Caco-2 (cell line): ENCODE measurements around the gene TAGAP. TPM values are rescaled to one million over a fixed set of nuclear protein-coding genes. Genes with fewer than 3 reads are reported as not detected.

Source experiments
- BruUV-seq: library from RNA; stranded (reverse); fragments of 400-500 nt; replicated peaks from 2 replicates; lab custom pipeline; 2021; lab: Mats Ljungman, UMichigan
- CTCF ChIA-PET: fragments of 300-600 bp; sonication (Branson Sonifier 250); formaldehyde crosslinking; loops from one replicate; lab custom pipeline; 2022; ENCODE audit warnings: antibody characterized with exemption; lab: Charles Lee
- POLR2A ChIA-PET: fragments of 300-600 bp; sonication (Branson Sonifier 250); formaldehyde crosslinking; loops from one replicate; lab custom pipeline; 2022; ENCODE audit warnings: antibody characterized with exemption; lab: Charles Lee
- DNase-seq, 2 experiments: peaks; one replicate each; pipeline versions ENCODE4 v3.0.0 to v3.0.0-alpha.2; 2020 to 2022
- H3K27me3 ChIP-seq: replicated peaks from 2 replicates; pipeline ENCODE4 v1.6.0; 2011; ENCODE audit warnings: low read length; ENCODE audit not compliant: control insufficient read depth, insufficient read depth
- H3K36me3 ChIP-seq: 2 replicates; pipeline ENCODE4 v1.5.1; 2011; ENCODE audit warnings: low read length; ENCODE audit not compliant: control insufficient read depth, insufficient read depth
- H3K4me1 ChIP-seq: fragments of 250-450 bp; sonication (Bioruptor Pico); 2 replicates; pipeline ENCODE4 v1.5.1; 2020; ENCODE audit warnings: mild to moderate bottlenecking
- H3K4me3 ChIP-seq: 2 replicates; pipeline ENCODE4 v1.5.1; 2011; ENCODE audit warnings: low read depth, mild to moderate bottlenecking, control low read depth, low read length
- H3K9me3 ChIP-seq: fragments of 250-450 bp; sonication (Bioruptor Pico); 2 replicates; pipeline ENCODE4 v1.5.1; 2020; ENCODE audit warnings: mild to moderate bottlenecking, moderate library complexity
- H3K27ac Mint-ChIP-seq: one replicate; pipeline ENCODE4 v1.8.0; 2022; ENCODE audit warnings: mixed read lengths; ENCODE audit not compliant: unreplicated experiment
- H3K27me3 Mint-ChIP-seq: one replicate; pipeline ENCODE4 v1.8.0; 2022; ENCODE audit warnings: mixed read lengths; ENCODE audit not compliant: insufficient read depth, unreplicated experiment
- H3K36me3 Mint-ChIP-seq: one replicate; pipeline ENCODE4 v1.8.0; 2022; ENCODE audit warnings: mild to moderate bottlenecking, mixed read lengths; ENCODE audit not compliant: insufficient read depth, unreplicated experiment
- H3K4me1 Mint-ChIP-seq: one replicate; pipeline ENCODE4 v1.8.0; 2022; ENCODE audit warnings: low read depth, mixed read lengths; ENCODE audit not compliant: unreplicated experiment
- H3K4me3 Mint-ChIP-seq: one replicate; pipeline ENCODE4 v1.8.0; 2022; ENCODE audit warnings: mild to moderate bottlenecking, moderate library complexity, mixed read lengths; ENCODE audit not compliant: unreplicated experiment
- H3K9me3 Mint-ChIP-seq: one replicate; pipeline ENCODE4 v1.8.0; 2022; ENCODE audit warnings: mixed read lengths; ENCODE audit not compliant: unreplicated experiment
- CTCF ChIP-seq, 2 experiments: fragments of 200-600 bp in 1 of 2; IDR thresholded peaks; 1 replicate in 1 of 2; 2 replicates in 1 of 2; pipeline versions ENCODE4 v1.5.1 to v1.8.0; 2011 to 2022; ENCODE audit warnings: antibody characterized with exemption in 1 of 2, control low read depth in 1 of 2, inconsistent platforms in 1 of 2, low read depth in 1 of 2, low read length in 1 of 2, mild to moderate bottlenecking in 1 of 2, moderate library complexity in 1 of 2; ENCODE audit not compliant: insufficient read depth in 1 of 2, severe bottlenecking in 1 of 2, unreplicated experiment in 1 of 2
- intact Hi-C: fragments of 100-400 bp; cut with micrococcal nuclease; formaldehyde crosslinking; loops from one replicate; pipeline ENCODE4 v1.10.0; 2022; ENCODE audit not compliant: unreplicated experiment
- total RNA-seq: library from RNA; stranded (reverse); gene quantifications from 2 replicates; pipeline ENCODE4 v1.2.3, GENCODE V29; 2022

Gene TAGAP
- total RNA-seq, 1 experiment from 2014 or later: not detected

- Mint-ChIP-seq H3K4me3 (no peak overlapping the region), H3K36me3 (no peaks in the 10 kb centered on the region), H3K9me3 (no peaks in the 10 kb centered on the region), H3K27ac (no peak overlapping the region), H3K27me3 (peaks cover 36% of the 10 kb centered on the region), H3K4me1 (no peaks in the 10 kb centered on the region)
- H3K36me3 ChIP-seq: no peaks in the 10 kb centered on the region
- DNase-seq: no peak
- POLR2A ChIA-PET: no interaction called here
- no peaks in the 10 kb centered on the region for H3K9me3 ChIP-seq
- H3K4me1 ChIP-seq: no peaks in the 10 kb centered on the region
- no TSS peak for BruUV-seq
- H3K27me3 ChIP-seq: peaks cover 2% of the 10 kb centered on the region
- intact Hi-C loops: no loop called here
- no peak for TF ChIP-seq CTCF (IDR thresholded peaks at IDR 0.05; ENCODE audit: insufficient read depth in 1 of 2, low read depth in 1 of 2, low read length in 1 of 2, severe bottlenecking in 1 of 2, unreplicated experiment in 1 of 2)
- CTCF ChIA-PET: interaction anchor here (1.9 kb wide), 1 partner anchor 10 kb away, joined by 6 read pairs; no protein-coding TSS in a partner anchor
- H3K4me3 ChIP-seq: no peak overlapping the region
Measured at GRCh38 chr6:159064477-159064876, 19.7 kb upstream of the TAGAP start.

GRCh38 chr6:159063549-159063948 is 18.8 kb upstream of the TAGAP start:
- no peaks in the 10 kb centered on the region for H3K9me3 Mint-ChIP-seq
- no peak overlapping the region for H3K4me3 Mint-ChIP-seq
- no peaks in the 10 kb centered on the region for H3K4me1 Mint-ChIP-seq
- peaks cover 2% of the 10 kb centered on the region for H3K27me3 ChIP-seq
- H3K36me3 ChIP-seq: no peaks in the 10 kb centered on the region
- ChIA-PET POLR2A (no interaction called here), CTCF (no interaction called here)
- no peaks in the 10 kb centered on the region for H3K36me3 Mint-ChIP-seq
- peaks cover 33% of the 10 kb centered on the region for H3K27me3 Mint-ChIP-seq
- no peak overlapping the region for H3K4me3 ChIP-seq
- intact Hi-C loops: no loop called here
- no peak for TF ChIP-seq CTCF (IDR thresholded peaks at IDR 0.05; ENCODE audit: insufficient read depth in 1 of 2, low read depth in 1 of 2, low read length in 1 of 2, severe bottlenecking in 1 of 2, unreplicated experiment in 1 of 2)
- BruUV-seq: no TSS peak
- H3K27ac Mint-ChIP-seq: no peak overlapping the region
- no peak for DNase-seq
- H3K9me3 ChIP-seq: no peaks in the 10 kb centered on the region
- no peaks in the 10 kb centered on the region for H3K4me1 ChIP-seq

GRCh38 chr6:159062976-159063375 is 18.2 kb upstream of the TAGAP start:
- Mint-ChIP-seq H3K9me3 (no peaks in the 10 kb centered on the region), H3K36me3 (no peaks in the 10 kb centered on the region), H3K27me3 (peaks cover 27% of the 10 kb centered on the region), H3K4me1 (no peaks in the 10 kb centered on the region), H3K27ac (no peak overlapping the region), H3K4me3 (no peak overlapping the region)
- intact Hi-C loops: no loop called here
- Histone ChIP-seq H3K36me3 (no peaks in the 10 kb centered on the region), H3K9me3 (no peaks in the 10 kb centered on the region), H3K27me3 (peaks cover 2% of the 10 kb centered on the region), H3K4me3 (no peak overlapping the region), H3K4me1 (no peaks in the 10 kb centered on the region)
- BruUV-seq: no TSS peak
- ChIA-PET CTCF (no interaction called here), POLR2A (no interaction called here)
- TF ChIP-seq CTCF (IDR thresholded peaks at IDR 0.05; ENCODE audit: insufficient read depth in 1 of 2, low read depth in 1 of 2, low read length in 1 of 2, severe bottlenecking in 1 of 2, unreplicated experiment in 1 of 2): no peak
- no peak for DNase-seq
